Astrocyte (in vitro differentiated cells and primary cell): ENCODE data around the gene LAMA3. TPM values are rescaled to one million over a fixed set of nuclear protein-coding genes. Genes with fewer than 3 reads are reported as not detected.
A peak's percentile ranks its signal among the peaks of the same experiment; 100 is the strongest.

Experiments used
- DNase-seq: peaks from one replicate; pipeline ENCODE4 v3.0.0-alpha.2; 2010; ENCODE audit warnings: low read depth
- FAIRE-seq: peaks from 2 replicates; lab custom pipeline; 2011; peaks lifted over from hg19 to GRCh38; lab: Jason Lieb, UNC
- H2AFZ ChIP-seq: 2 replicates; pipeline ENCODE4 v1.6.0; 2012; ENCODE audit warnings: low read depth, low read length, inconsistent platforms
- H3K27ac ChIP-seq: 2 replicates; pipeline ENCODE4 v1.5.1; 2011; ENCODE audit warnings: low read depth, low read length, inconsistent platforms
- H3K27me3 ChIP-seq: 2 replicates; pipeline ENCODE4 v1.6.0; 2011; ENCODE audit warnings: low read length, inconsistent platforms; ENCODE audit not compliant: insufficient read depth
- H3K36me3 ChIP-seq: 2 replicates; pipeline ENCODE4 v1.5.1; 2011; ENCODE audit warnings: low read length, inconsistent platforms; ENCODE audit not compliant: insufficient read depth
- H3K4me1 ChIP-seq: 2 replicates; pipeline ENCODE4 v1.5.1; 2011; ENCODE audit warnings: low read length, inconsistent platforms; ENCODE audit not compliant: insufficient read depth
- H3K4me2 ChIP-seq: 2 replicates; pipeline ENCODE4 v1.6.0; 2012; ENCODE audit warnings: low read length, inconsistent platforms
- H3K4me3 ChIP-seq: 2 replicates; pipeline ENCODE4 v1.5.1; 2011; ENCODE audit warnings: low read depth, mild to moderate bottlenecking, low read length, inconsistent platforms; ENCODE audit not compliant: insufficient read depth
- H3K79me2 ChIP-seq: 2 replicates; pipeline ENCODE4 v1.6.0; 2012; ENCODE audit warnings: mild to moderate bottlenecking, low read length, inconsistent platforms; ENCODE audit not compliant: insufficient read depth
- H3K9ac ChIP-seq: 2 replicates; pipeline ENCODE4 v1.6.0; 2012; ENCODE audit warnings: mild to moderate bottlenecking, low read length, inconsistent platforms
- H3K9me3 ChIP-seq: 2 replicates; pipeline ENCODE4 v1.5.1; 2012; ENCODE audit warnings: low read depth, mild to moderate bottlenecking, low read length, inconsistent platforms; ENCODE audit not compliant: insufficient read depth
- H4K20me1 ChIP-seq: 2 replicates; pipeline ENCODE4 v1.6.0; 2012; ENCODE audit warnings: low read length, inconsistent platforms; ENCODE audit not compliant: insufficient read depth
- H3K27ac Mint-ChIP-seq: one replicate; pipeline ENCODE4 v1.8.0; 2021; ENCODE audit warnings: mild to moderate bottlenecking, mixed read lengths; ENCODE audit not compliant: unreplicated experiment
- H3K27me3 Mint-ChIP-seq: one replicate; pipeline ENCODE4 v1.8.0; 2021; ENCODE audit warnings: low read depth, mixed read lengths; ENCODE audit not compliant: unreplicated experiment
- H3K36me3 Mint-ChIP-seq: one replicate; pipeline ENCODE4 v1.8.0; 2021; ENCODE audit warnings: low read depth, mixed read lengths; ENCODE audit not compliant: unreplicated experiment
- H3K4me1 Mint-ChIP-seq: one replicate; pipeline ENCODE4 v1.8.0; 2021; ENCODE audit warnings: low read depth, mixed read lengths; ENCODE audit not compliant: unreplicated experiment
- H3K4me3 Mint-ChIP-seq: one replicate; pipeline ENCODE4 v1.8.0; 2021; ENCODE audit warnings: mild to moderate bottlenecking, moderate library complexity, mixed read lengths; ENCODE audit not compliant: unreplicated experiment
- H3K9me3 Mint-ChIP-seq: one replicate; pipeline ENCODE4 v1.8.0; 2021; ENCODE audit warnings: mild to moderate bottlenecking, mixed read lengths; ENCODE audit not compliant: unreplicated experiment
- EZH2 ChIP-seq: IDR thresholded peaks from 2 replicates; pipeline ENCODE4 v1.6.1; 2012; ENCODE audit warnings: mild to moderate bottlenecking, low read length, inconsistent platforms; ENCODE audit not compliant: insufficient read depth
- total RNA-seq: library from RNA; stranded (reverse); gene quantifications from 2 replicates; pipeline ENCODE4 v1.2.1, GENCODE V29; 2021
- TF ChIP-seq, protein P1 (sequence below): IDR thresholded peaks from 2 replicates; pipeline ENCODE4 v1.5.1; 2011; ENCODE audit warnings: low read depth, mild to moderate bottlenecking, inconsistent platforms, low read length, moderate library complexity; ENCODE audit not compliant: insufficient read depth

LAMA3 gene
- total RNA-seq, 1 donor from 2014 or later = 0.86 TPM

DNA sequence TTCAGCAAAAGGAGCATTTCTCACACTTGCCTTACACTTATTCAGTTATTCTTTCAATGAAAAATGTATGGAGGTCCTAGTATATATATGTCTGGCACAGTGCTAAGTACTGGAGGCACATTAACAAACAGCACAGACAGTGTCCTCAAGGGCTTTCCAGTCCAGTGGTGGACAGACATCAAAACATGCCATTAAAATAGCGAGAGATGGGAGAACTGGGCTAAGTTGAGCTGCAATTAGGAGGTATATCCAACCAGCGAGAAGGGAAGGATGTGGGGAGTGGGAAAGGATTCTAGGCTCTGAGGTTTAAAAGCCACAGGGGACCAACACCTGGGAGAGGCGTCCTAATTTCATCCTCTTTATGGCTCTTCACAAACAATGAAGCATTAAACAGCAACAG lies 197.8 kb downstream of the LAMA3 start:
- no peaks in the 10 kb centered on the region for H3K9me3 ChIP-seq
- no peak overlapping the region for H2AFZ ChIP-seq
- no peaks in the 10 kb centered on the region for H3K27me3 ChIP-seq
- no peaks in the 10 kb centered on the region for H3K36me3 ChIP-seq
- H3K9me3 Mint-ChIP-seq = no peaks in the 10 kb centered on the region
- H3K9ac ChIP-seq = no peak overlapping the region
- H4K20me1 ChIP-seq = no peaks in the 10 kb centered on the region
- FAIRE-seq (no peak), DNase-seq (no peak)
- no peaks in the 10 kb centered on the region for H3K36me3 Mint-ChIP-seq
- H3K4me2 ChIP-seq = no peak overlapping the region
- no peaks in the 10 kb centered on the region for H3K79me2 ChIP-seq
- peaks cover 22% of the 10 kb centered on the region for H3K4me1 Mint-ChIP-seq
- H3K27ac ChIP-seq = no peak overlapping the region
- TF ChIP-seq, protein P1, sequence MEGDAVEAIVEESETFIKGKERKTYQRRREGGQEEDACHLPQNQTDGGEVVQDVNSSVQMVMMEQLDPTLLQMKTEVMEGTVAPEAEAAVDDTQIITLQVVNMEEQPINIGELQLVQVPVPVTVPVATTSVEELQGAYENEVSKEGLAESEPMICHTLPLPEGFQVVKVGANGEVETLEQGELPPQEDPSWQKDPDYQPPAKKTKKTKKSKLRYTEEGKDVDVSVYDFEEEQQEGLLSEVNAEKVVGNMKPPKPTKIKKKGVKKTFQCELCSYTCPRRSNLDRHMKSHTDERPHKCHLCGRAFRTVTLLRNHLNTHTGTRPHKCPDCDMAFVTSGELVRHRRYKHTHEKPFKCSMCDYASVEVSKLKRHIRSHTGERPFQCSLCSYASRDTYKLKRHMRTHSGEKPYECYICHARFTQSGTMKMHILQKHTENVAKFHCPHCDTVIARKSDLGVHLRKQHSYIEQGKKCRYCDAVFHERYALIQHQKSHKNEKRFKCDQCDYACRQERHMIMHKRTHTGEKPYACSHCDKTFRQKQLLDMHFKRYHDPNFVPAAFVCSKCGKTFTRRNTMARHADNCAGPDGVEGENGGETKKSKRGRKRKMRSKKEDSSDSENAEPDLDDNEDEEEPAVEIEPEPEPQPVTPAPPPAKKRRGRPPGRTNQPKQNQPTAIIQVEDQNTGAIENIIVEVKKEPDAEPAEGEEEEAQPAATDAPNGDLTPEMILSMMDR = no peak
- no peak for TF ChIP-seq EZH2
- no peak overlapping the region for H3K4me3 ChIP-seq
- no peak overlapping the region for H3K4me3 Mint-ChIP-seq
- no peak overlapping the region for H3K27ac Mint-ChIP-seq
- H3K27me3 Mint-ChIP-seq = peaks cover 2% of the 10 kb centered on the region
- H3K4me1 ChIP-seq = no peaks in the 10 kb centered on the region

DNA sequence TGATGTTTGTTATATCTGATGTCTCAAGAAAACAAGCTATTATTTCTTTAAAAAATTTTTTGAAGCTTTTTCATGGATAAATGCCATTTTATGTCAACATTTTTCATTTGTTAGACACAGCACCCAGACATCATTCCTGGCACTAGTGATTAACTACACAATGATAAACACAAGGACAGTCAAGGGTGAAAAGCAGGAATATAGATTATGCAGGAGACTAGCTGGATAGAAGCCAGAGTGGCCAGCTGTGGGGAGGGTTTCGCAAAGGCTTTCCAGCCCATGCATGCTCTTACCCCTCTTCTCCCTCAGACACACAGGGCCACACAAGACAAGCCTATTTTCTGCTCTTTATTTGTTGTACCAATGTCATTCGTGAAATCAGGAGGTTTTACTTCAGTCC lies 198.2 kb downstream of the LAMA3 start:
- Mint-ChIP-seq H3K9me3 (no peaks in the 10 kb centered on the region), H3K4me3 (no peak overlapping the region), H3K4me1 (peaks cover 22% of the 10 kb centered on the region), H3K27me3 (peaks cover 2% of the 10 kb centered on the region), H3K36me3 (no peaks in the 10 kb centered on the region), H3K27ac (no peak overlapping the region)
- DNase-seq = peak; percentile 32
- H3K36me3 ChIP-seq = no peaks in the 10 kb centered on the region
- no peaks in the 10 kb centered on the region for H3K4me1 ChIP-seq
- no peak overlapping the region for H3K27ac ChIP-seq
- no peak overlapping the region for H3K4me3 ChIP-seq
- TF ChIP-seq, protein P1 = no peak
- no peak for TF ChIP-seq EZH2
- no peak overlapping the region for H3K4me2 ChIP-seq
- H2AFZ ChIP-seq = no peak overlapping the region
- FAIRE-seq = no peak
- no peaks in the 10 kb centered on the region for H4K20me1 ChIP-seq
- H3K79me2 ChIP-seq = no peaks in the 10 kb centered on the region
- no peaks in the 10 kb centered on the region for H3K9me3 ChIP-seq
- H3K27me3 ChIP-seq = no peaks in the 10 kb centered on the region
- H3K9ac ChIP-seq = no peak overlapping the region

DNA sequence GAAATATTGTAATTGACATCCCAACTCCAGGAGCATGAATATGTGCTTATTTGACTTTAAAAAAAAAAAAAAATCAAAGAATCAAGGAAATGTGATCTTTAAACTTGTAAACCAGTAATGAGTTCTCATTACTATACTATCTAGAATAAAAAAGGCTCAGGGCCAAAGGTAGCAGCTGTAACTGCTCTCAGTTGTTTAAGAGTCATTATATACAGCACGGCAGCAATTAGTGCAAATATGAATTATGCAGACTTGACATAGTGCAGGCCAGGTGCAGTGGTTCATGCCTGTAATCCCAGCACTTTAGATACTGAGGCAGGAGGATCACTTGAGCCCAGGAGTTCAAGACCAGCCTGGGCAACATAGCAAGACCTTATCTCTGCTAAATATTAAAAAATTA lies 199.6 kb downstream of the LAMA3 start:
- Histone ChIP-seq H4K20me1 (no peaks in the 10 kb centered on the region), H3K9me3 (no peaks in the 10 kb centered on the region), H3K36me3 (no peaks in the 10 kb centered on the region), H3K9ac (no peak overlapping the region), H3K27me3 (no peaks in the 10 kb centered on the region), H3K4me2 (no peak overlapping the region), H2AFZ (no peak overlapping the region), H3K4me1 (no peaks in the 10 kb centered on the region), H3K27ac (no peak overlapping the region), H3K79me2 (no peaks in the 10 kb centered on the region), H3K4me3 (no peak overlapping the region)
- no peaks in the 10 kb centered on the region for H3K9me3 Mint-ChIP-seq
- TF ChIP-seq, protein P1 = no peak
- no peak for TF ChIP-seq EZH2
- FAIRE-seq (no peak), DNase-seq (no peak)
- H3K36me3 Mint-ChIP-seq = no peaks in the 10 kb centered on the region
- no peak overlapping the region for H3K4me3 Mint-ChIP-seq
- H3K4me1 Mint-ChIP-seq = peaks cover 16% of the 10 kb centered on the region
- H3K27ac Mint-ChIP-seq = no peak overlapping the region
- no peaks in the 10 kb centered on the region for H3K27me3 Mint-ChIP-seq
